Gastrocnemius medialis (tissue), 4 donors: ENCODE measurements around the gene FAM3C. TPM values are rescaled to one million over a fixed set of nuclear protein-coding genes. Genes with fewer than 3 reads are reported as not detected.

Source experiments
- ATAC-seq, 2 donors: fragments of 150-250 bp; one replicate each; pipeline ENCODE4 v1.9.1; 2016
- DNase-seq, 2 donors: peaks; one replicate each; pipeline ENCODE4 v3.0.0-alpha.2; 2019
- H3K27ac ChIP-seq, 4 donors: fragments of 200-600 bp; sonication (generic); 1 replicate in 1 of 4; 2 replicates in 3 of 4; pipeline ENCODE4 v1.5.1; 2016 to 2018; ENCODE audit warnings: mild to moderate bottlenecking in 2 of 4, moderate library complexity in 1 of 4
- H3K27me3 ChIP-seq, 3 donors: fragments of 200-600 bp; sonication (generic) in 2 of 3; 1 replicate in 1 of 3; 2 replicates in 2 of 3; pipeline versions ENCODE4 v1.5.1 to v1.6.0; 2016 to 2019; ENCODE audit warnings: mild to moderate bottlenecking in 1 of 3, moderate library complexity in 1 of 3
- H3K36me3 ChIP-seq, 2 donors: fragments of 200-600 bp; sonication (generic) in 1 of 2; one replicate each; pipeline ENCODE4 v1.5.1; 2017 to 2018
- H3K4me1 ChIP-seq, 2 donors: fragments of 200-600 bp; sonication (generic) in 1 of 2; one replicate each; pipeline ENCODE4 v1.5.1; 2016 to 2017; ENCODE audit warnings: mild to moderate bottlenecking in 2 of 2
- H3K4me3 ChIP-seq, 4 donors: fragments of 200-600 bp; sonication (generic) in 3 of 4; 1 replicate in 1 of 4; 2 replicates in 3 of 4; pipeline ENCODE4 v1.5.1; 2016 to 2019; ENCODE audit warnings: mild to moderate bottlenecking in 2 of 4
- H3K9me3 ChIP-seq, 3 donors: fragments of 200-600 bp; sonication (generic) in 2 of 3; 1 replicate in 1 of 3; 2 replicates in 2 of 3; pipeline ENCODE4 v1.5.1; 2016 to 2019
- CTCF ChIP-seq, 5 experiments: fragments of 450-650 bp in 3 of 5; fragments of 200-600 bp in 2 of 5; sonication (generic) in 2 of 5; IDR thresholded peaks in 4 of 5; conservative IDR thresholded peaks in 1 of 5; 1 replicate in 4 of 5; 2 replicates in 1 of 5; pipeline ENCODE4 v1.5.1; 2016 to 2019; ENCODE audit warnings: antibody characterized with exemption in 5 of 5, mild to moderate bottlenecking in 3 of 5, moderate library complexity in 3 of 5
- POLR2A ChIP-seq, 2 donors: fragments of 450-650 bp; IDR thresholded peaks; one replicate each; pipeline ENCODE4 v1.6.1; 2017; ENCODE audit warnings: antibody characterized with exemption in 2 of 2, mild to moderate bottlenecking in 2 of 2, moderate library complexity in 2 of 2
- in situ Hi-C, 4 donors: fragments of 200-750 bp; cut with MboI; loops; one replicate each; pipeline versions ENCODE4 v1.15.0 to v1.8.0; 2017; ENCODE audit warnings: low sequenced_read_pairs in 4 of 4
- intact Hi-C: fragments of 100-400 bp; cut with DNase I; formaldehyde crosslinking; loops from one replicate; pipeline ENCODE4 v1.15.1; 2023; ENCODE audit warnings: low total_unique reads
- total RNA-seq, 4 donors: library from RNA; depleted of rRNA; stranded (reverse); fragments of >200 nt; gene quantifications; one replicate each; pipeline versions ENCODE4 v1.1.0 to v1.2.3, GENCODE V29; 2016

FAM3C gene
- total RNA-seq, 4 donors from 2014 or later: 9.7 to 17.5 (median 13.2) TPM

- Histone ChIP-seq H3K36me3 (no peaks in the 10 kb centered on the region), H3K4me3 (no peak overlapping the region), H3K27ac (no peak overlapping the region), H3K9me3 (no peaks in the 10 kb centered on the region), H3K4me1 (no peaks in the 10 kb centered on the region), H3K27me3 (no peaks in the 10 kb centered on the region)
- intact Hi-C loops: no loop called here
- in situ Hi-C loops: loop anchor here in 1 of 4 donors (25.0 kb wide), 1 partner anchor 636 kb away; no protein-coding TSS in a partner anchor
- DNase-seq: no peak
- TF ChIP-seq POLR2A (IDR thresholded peaks at IDR 0.05) (no peak), CTCF (IDR thresholded peaks at IDR 0.05 in 4 of 5, conservative IDR thresholded peaks at IDR 0.05 in 1 of 5) (no peak)
- ATAC-seq: no peak
Measured at GRCh38 chr7:121351682-121352081, 44.4 kb downstream of the FAM3C start.

GRCh38 chr7:121344497-121344896, 51.6 kb downstream of the FAM3C start:
- Histone ChIP-seq H3K27me3 (no peaks in the 10 kb centered on the region), H3K9me3 (no peaks in the 10 kb centered on the region), H3K36me3 (no peaks in the 10 kb centered on the region), H3K4me1 (peaks cover 0 to 5% of the 10 kb centered on the region in 2 donors), H3K4me3 (no peak overlapping the region), H3K27ac (no peak overlapping the region)
- intact Hi-C loops (no loop called here), in situ Hi-C loops (no loop called here)
- DNase-seq (no peak), ATAC-seq (no peak)
- TF ChIP-seq CTCF (IDR thresholded peaks at IDR 0.05 in 4 of 5, conservative IDR thresholded peaks at IDR 0.05 in 1 of 5) (no peak), POLR2A (IDR thresholded peaks at IDR 0.05) (no peak)

- no peak overlapping the region for H3K27ac ChIP-seq
- intact Hi-C loops (no loop called here), in situ Hi-C loops (no loop called here)
- peaks cover 0 to 5% of the 10 kb centered on the region in 2 donors for H3K4me1 ChIP-seq
- DNase-seq (no peak), ATAC-seq (no peak)
- TF ChIP-seq POLR2A (IDR thresholded peaks at IDR 0.05) (no peak), CTCF (IDR thresholded peaks at IDR 0.05 in 4 of 5, conservative IDR thresholded peaks at IDR 0.05 in 1 of 5) (no peak)
- H3K4me3 ChIP-seq: no peak overlapping the region
- H3K27me3 ChIP-seq: no peaks in the 10 kb centered on the region
- H3K36me3 ChIP-seq: no peaks in the 10 kb centered on the region
- no peaks in the 10 kb centered on the region for H3K9me3 ChIP-seq
Measured at GRCh38 chr7:121344093-121344492, 52.0 kb downstream of the FAM3C start.

GRCh38 chr7:121343302-121343701, 52.8 kb downstream of the FAM3C start:
- intact Hi-C loops (no loop called here), in situ Hi-C loops (no loop called here)
- H3K36me3 ChIP-seq: no peaks in the 10 kb centered on the region
- no peak for TF ChIP-seq POLR2A (IDR thresholded peaks at IDR 0.05)
- no peak for TF ChIP-seq CTCF (IDR thresholded peaks at IDR 0.05 in 4 of 5, conservative IDR thresholded peaks at IDR 0.05 in 1 of 5)
- H3K27me3 ChIP-seq: no peaks in the 10 kb centered on the region
- ATAC-seq: no peak
- H3K27ac ChIP-seq: no peak overlapping the region
- DNase-seq: no peak
- H3K4me3 ChIP-seq: no peak overlapping the region
- no peaks in the 10 kb centered on the region for H3K9me3 ChIP-seq
- peaks cover 0 to 5% of the 10 kb centered on the region in 2 donors for H3K4me1 ChIP-seq

- TF ChIP-seq POLR2A (IDR thresholded peaks at IDR 0.05): no peak
- no peak for TF ChIP-seq CTCF (IDR thresholded peaks at IDR 0.05 in 4 of 5, conservative IDR thresholded peaks at IDR 0.05 in 1 of 5)
- DNase-seq (no peak), ATAC-seq (no peak)
- in situ Hi-C loops (no loop called here), intact Hi-C loops (no loop called here)
- H3K4me1 ChIP-seq: peaks cover 0 to 5% of the 10 kb centered on the region in 2 donors
- H3K9me3 ChIP-seq: no peaks in the 10 kb centered on the region
- no peak overlapping the region for H3K4me3 ChIP-seq
- no peaks in the 10 kb centered on the region for H3K27me3 ChIP-seq
- H3K27ac ChIP-seq: no peak overlapping the region
- no peaks in the 10 kb centered on the region for H3K36me3 ChIP-seq
Measured at GRCh38 chr7:121342631-121343030, 53.5 kb downstream of the FAM3C start.
